B cell (primary cell): ENCODE results near the gene LARGE1. TPM values are rescaled to one million over a fixed set of nuclear protein-coding genes. Genes with fewer than 3 reads are reported as not detected.

Experiments used
- ATAC-seq: fragments of 200-7000 bp; cut with Tn5 transposase; one replicate; pipeline ENCODE4 v1.10.0; 2021; ENCODE audit warnings: low read depth, mild to moderate bottlenecking, moderate number of reproducible peaks, moderate library complexity
- CTCF ChIA-PET: fragments of 350-600 bp; sonication (Branson Sonifier 250); formaldehyde crosslinking; loops from one replicate; lab custom pipeline; 2021; ENCODE audit warnings: antibody characterized with exemption, inconsistent platforms; lab: Charles Lee
- POLR2A ChIA-PET: fragments of 350-600 bp; sonication (Branson Sonifier 250); formaldehyde crosslinking; loops from one replicate; lab custom pipeline; 2021; ENCODE audit warnings: antibody characterized with exemption; lab: Charles Lee
- DNase-seq: peaks from one replicate; pipeline ENCODE4 v3.0.0; 2013
- H2AFZ ChIP-seq: 2 replicates; pipeline ENCODE4 v1.6.1; 2012; ENCODE audit warnings: mild to moderate bottlenecking, low read depth, low read length; ENCODE audit not compliant: insufficient read depth, poor library complexity, severe bottlenecking
- H3K27ac ChIP-seq, 2 donors: 1 replicate in 1 of 2; 2 replicates in 1 of 2; pipeline ENCODE4 v1.5.1; 2012 to 2013; ENCODE audit warnings: low read length in 2 of 2, mild to moderate bottlenecking in 2 of 2, moderate library complexity in 1 of 2
- H3K27me3 ChIP-seq, 4 experiments: fragments of 200-600 bp in 1 of 4; sonication (generic) in 1 of 4; replicated peaks in 1 of 4; 1 replicate in 2 of 4; 2 replicates in 2 of 4; pipeline versions ENCODE4 v1.6.1 to v1.7.0; 2013 to 2016; ENCODE audit warnings: low read length in 3 of 4, mild to moderate bottlenecking in 2 of 4, mixed read lengths in 1 of 4, moderate library complexity in 1 of 4; ENCODE audit not compliant: insufficient read depth in 4 of 4, control insufficient read depth in 3 of 4; ENCODE audit errors: control extremely low read depth in 1 of 4
- H3K36me3 ChIP-seq, 2 experiments: replicated peaks in 1 of 2; 1 replicate in 1 of 2; 2 replicates in 1 of 2; pipeline versions ENCODE4 v1.6.1 to v1.7.1; 2013; ENCODE audit warnings: low read length in 1 of 2; ENCODE audit not compliant: insufficient read depth in 2 of 2, control insufficient read depth in 1 of 2; ENCODE audit errors: control extremely low read depth in 1 of 2, extremely low read depth in 1 of 2
- H3K4me1 ChIP-seq, 2 donors: fragments of 200-600 bp in 1 of 2; sonication (generic) in 1 of 2; 1 replicate in 1 of 2; 2 replicates in 1 of 2; pipeline versions ENCODE4 v1.5.1 to v1.6.1; 2013 to 2017; ENCODE audit warnings: low read length in 2 of 2; ENCODE audit not compliant: control insufficient read depth in 2 of 2, insufficient read depth in 2 of 2
- H3K4me2 ChIP-seq: replicated peaks from 2 replicates; pipeline ENCODE3; 2012; ENCODE audit warnings: mild to moderate bottlenecking, low read depth, low read length; ENCODE audit not compliant: poor library complexity, severe bottlenecking
- H3K4me3 ChIP-seq, 5 experiments: fragments of 200-600 bp in 1 of 5; sonication (generic) in 1 of 5; 1 replicate in 3 of 5; 2 replicates in 2 of 5; pipeline versions ENCODE4 v1.5.1 to v1.7.0; 2011 to 2016; ENCODE audit warnings: low read length in 4 of 5, mild to moderate bottlenecking in 4 of 5, low read depth in 2 of 5, control low read depth in 1 of 5, moderate library complexity in 1 of 5; ENCODE audit not compliant: insufficient read depth in 1 of 5; ENCODE audit errors: control extremely low read depth in 1 of 5, extremely low read depth in 1 of 5
- H3K79me2 ChIP-seq: fragments of 200-600 bp; sonication (generic); one replicate; pipeline ENCODE4 v1.6.0; 2016; ENCODE audit warnings: low read length; ENCODE audit not compliant: control insufficient read depth, insufficient read depth
- H3K9ac ChIP-seq: fragments of 200-600 bp; sonication (generic); 2 replicates; pipeline ENCODE4 v1.6.1; 2017; ENCODE audit warnings: mild to moderate bottlenecking, low read length, moderate library complexity
- H3K9me3 ChIP-seq, 3 donors: one replicate each; pipeline versions ENCODE4 v1.6.1 to v1.7.1; 2013; ENCODE audit warnings: low read length in 2 of 3; ENCODE audit not compliant: control insufficient read depth in 2 of 3, insufficient read depth in 1 of 3; ENCODE audit errors: control extremely low read depth in 1 of 3
- H4K20me1 ChIP-seq: 2 replicates; pipeline ENCODE4 v1.6.0; 2012; ENCODE audit warnings: mild to moderate bottlenecking, low read length; ENCODE audit not compliant: insufficient read depth, control insufficient read depth, poor library complexity, severe bottlenecking
- H3K27ac Mint-ChIP-seq: one replicate; pipeline ENCODE4 v1.8.0; 2021; ENCODE audit warnings: mixed read lengths
- H3K27me3 Mint-ChIP-seq: one replicate; pipeline ENCODE4 v1.8.0; 2021; ENCODE audit warnings: mixed read lengths
- H3K4me1 Mint-ChIP-seq: one replicate; pipeline ENCODE4 v1.8.0; 2021; ENCODE audit warnings: mixed read lengths
- H3K4me3 Mint-ChIP-seq: one replicate; pipeline ENCODE4 v1.8.0; 2021; ENCODE audit warnings: mixed read lengths
- H3K9me3 Mint-ChIP-seq: one replicate; pipeline ENCODE4 v1.8.0; 2022; ENCODE audit warnings: mixed read lengths; ENCODE audit not compliant: insufficient read depth
- EZH2 ChIP-seq: IDR thresholded peaks from 2 replicates; pipeline ENCODE4 v1.6.1; 2012; ENCODE audit warnings: borderline replicate concordance, low read depth, mild to moderate bottlenecking, moderate library complexity, low read length; ENCODE audit not compliant: insufficient read depth, poor library complexity, severe bottlenecking
- WGBS: methylation state at CpG from one replicate; pipeline ENCODE4 v1.1.5; 2013; ENCODE audit warnings: missing lambda C conversion rate; ENCODE audit not compliant: insufficient coverage; 5-methylcytosine and 5-hydroxymethylcytosine counted together
- intact Hi-C: fragments of 100-400 bp; cut with micrococcal nuclease; formaldehyde crosslinking; loops from one replicate; pipeline ENCODE4 v1.10.0; 2022
- polyA plus RNA-seq: library from polyadenylated mRNA; depleted of rRNA; stranded (reverse); fragments of >200 nt; gene quantifications from 2 replicates; pipeline ENCODE4 v1.2.3, GENCODE V29; 2012
- total RNA-seq, 2 donors: library from RNA; stranded (reverse); fragments of 120-200 nt in 1 of 2; gene quantifications; 1 replicate in 1 of 2; 2 replicates in 1 of 2; pipeline versions ENCODE4 v1.2.3 to v1.2.4, GENCODE V29; 2013 to 2022
- TF ChIP-seq, protein P1 (sequence below): fragments of 200-600 bp; IDR thresholded peaks from one replicate; pipeline ENCODE4 v1.8.0; 2022; ENCODE audit warnings: antibody characterized with exemption, mild to moderate bottlenecking

The LARGE1 gene
- total and polyA plus RNA-seq, 2 donors (not counting 1 experiment from before 2014, with no cell fraction given): 20.7 to 82.0 TPM

GRCh38 chr22:33678523-33678922 is 241.8 kb downstream of the LARGE1 start:
- intact Hi-C loops: no loop called here

GRCh38 chr22:33677536-33677935 is 242.7 kb downstream of the LARGE1 start:
- WGBS: 94% methylated on average over 3 of the region's 4 CpGs
- no peaks in the 10 kb centered on the region for H3K27me3 Mint-ChIP-seq
- H3K4me1 ChIP-seq: no peaks in the 10 kb centered on the region
- no peaks in the 10 kb centered on the region for H3K36me3 ChIP-seq
- H3K9me3 ChIP-seq: peaks cover 0 to 2% (median 0%) of the 10 kb centered on the region in 3 donors
- POLR2A ChIA-PET: no interaction called here
- H2AFZ ChIP-seq: no peak overlapping the region
- CTCF ChIA-PET: interaction anchor here (1.4 kb wide), 1 partner anchor 376 kb away, joined by 3 read pairs; no protein-coding TSS in a partner anchor
- no peak for TF ChIP-seq EZH2
- TF ChIP-seq, protein P1, sequence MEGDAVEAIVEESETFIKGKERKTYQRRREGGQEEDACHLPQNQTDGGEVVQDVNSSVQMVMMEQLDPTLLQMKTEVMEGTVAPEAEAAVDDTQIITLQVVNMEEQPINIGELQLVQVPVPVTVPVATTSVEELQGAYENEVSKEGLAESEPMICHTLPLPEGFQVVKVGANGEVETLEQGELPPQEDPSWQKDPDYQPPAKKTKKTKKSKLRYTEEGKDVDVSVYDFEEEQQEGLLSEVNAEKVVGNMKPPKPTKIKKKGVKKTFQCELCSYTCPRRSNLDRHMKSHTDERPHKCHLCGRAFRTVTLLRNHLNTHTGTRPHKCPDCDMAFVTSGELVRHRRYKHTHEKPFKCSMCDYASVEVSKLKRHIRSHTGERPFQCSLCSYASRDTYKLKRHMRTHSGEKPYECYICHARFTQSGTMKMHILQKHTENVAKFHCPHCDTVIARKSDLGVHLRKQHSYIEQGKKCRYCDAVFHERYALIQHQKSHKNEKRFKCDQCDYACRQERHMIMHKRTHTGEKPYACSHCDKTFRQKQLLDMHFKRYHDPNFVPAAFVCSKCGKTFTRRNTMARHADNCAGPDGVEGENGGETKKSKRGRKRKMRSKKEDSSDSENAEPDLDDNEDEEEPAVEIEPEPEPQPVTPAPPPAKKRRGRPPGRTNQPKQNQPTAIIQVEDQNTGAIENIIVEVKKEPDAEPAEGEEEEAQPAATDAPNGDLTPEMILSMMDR: no peak
- H4K20me1 ChIP-seq: peaks cover 50% of the 10 kb centered on the region
- ATAC-seq (no peak), DNase-seq (no peak)
- no peaks in the 10 kb centered on the region for H3K9me3 Mint-ChIP-seq
- H3K4me2 ChIP-seq: no peak overlapping the region
- no peaks in the 10 kb centered on the region for H3K27me3 ChIP-seq
- no peak overlapping the region for H3K4me3 Mint-ChIP-seq
- peaks cover 16% of the 10 kb centered on the region for H3K4me1 Mint-ChIP-seq
- H3K79me2 ChIP-seq: peaks cover 4% of the 10 kb centered on the region
- H3K27ac ChIP-seq: no peak overlapping the region
- H3K27ac Mint-ChIP-seq: no peak overlapping the region
- intact Hi-C loops: no loop called here
- H3K9ac ChIP-seq: no peak overlapping the region
- no peak overlapping the region for H3K4me3 ChIP-seq

More at GRCh38 chr22:33678523-33678922, 241.8 kb downstream of the LARGE1 start:
- Histone ChIP-seq H3K9ac (no peak overlapping the region), H3K4me2 (no peak overlapping the region), H3K9me3 (peaks cover 0 to 2% (median 0%) of the 10 kb centered on the region in 3 donors), H3K27ac (no peak overlapping the region), H3K27me3 (no peaks in the 10 kb centered on the region), H3K79me2 (peaks cover 4% of the 10 kb centered on the region), H3K36me3 (no peaks in the 10 kb centered on the region), H3K4me3 (no peak overlapping the region), H4K20me1 (peaks cover 48% of the 10 kb centered on the region), H2AFZ (no peak overlapping the region), H3K4me1 (no peaks in the 10 kb centered on the region)
- no peak overlapping the region for H3K27ac Mint-ChIP-seq
- no peak for ATAC-seq
- WGBS: 95% methylated on average over 8 of the region's 11 CpGs
- no peak overlapping the region for H3K4me3 Mint-ChIP-seq
- TF ChIP-seq, protein P1: no peak
- TF ChIP-seq EZH2: no peak
- ChIA-PET POLR2A (no interaction called here), CTCF (no interaction called here)
- H3K9me3 Mint-ChIP-seq: no peaks in the 10 kb centered on the region
- H3K4me1 Mint-ChIP-seq: peaks cover 12% of the 10 kb centered on the region
- H3K27me3 Mint-ChIP-seq: no peaks in the 10 kb centered on the region
- DNase-seq: no peak
